AML-193 (cell line): ENCODE results near the gene SSC5D.
"Not testable (repeated sequence)": the region's sequence is repeated elsewhere in the genome, so short reads cannot be mapped to it uniquely, and the experiment has no call there.

Experiments used
- DNase-seq, 2 experiments: peaks; one replicate each; lab custom pipeline; 2025; lab: John Stamatoyannopoulos, UW

SSC5D gene

DNA sequence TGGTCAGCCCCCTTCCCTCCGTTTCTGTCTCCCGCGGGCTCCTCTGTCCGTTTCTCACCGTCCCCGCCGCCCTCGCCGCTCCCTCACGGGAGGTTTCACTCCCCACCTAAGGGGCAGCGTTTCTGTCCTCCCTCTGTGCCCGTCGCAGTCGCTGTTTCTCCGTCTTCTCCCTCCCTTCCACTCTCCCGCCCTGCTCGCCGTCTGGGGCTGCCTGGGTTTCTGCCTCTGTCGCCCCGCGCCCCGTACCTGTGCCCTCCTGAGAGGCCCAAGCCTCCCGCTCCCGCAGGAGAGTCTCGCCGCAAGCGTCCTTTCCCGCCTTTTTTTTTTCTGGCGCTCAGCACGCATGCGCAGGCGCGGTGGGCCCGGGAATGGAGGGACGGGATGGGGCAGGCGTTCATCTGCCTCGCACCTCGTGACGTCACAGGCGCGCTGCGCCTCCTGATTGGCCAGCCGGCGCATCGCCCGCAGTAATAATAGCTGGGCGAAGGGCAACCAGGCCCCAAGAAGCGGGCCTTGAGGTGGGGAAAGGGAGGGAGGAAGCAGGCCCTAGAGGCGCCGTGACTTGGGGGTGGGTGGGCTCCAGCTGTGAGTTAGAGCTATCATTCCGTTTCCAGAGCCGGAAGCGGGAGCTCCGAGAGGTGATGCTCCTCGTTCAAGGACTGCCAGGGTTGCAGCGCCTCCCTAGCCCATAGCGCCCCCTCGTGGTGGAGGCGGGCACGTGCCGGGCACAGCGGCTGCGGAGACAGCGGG lies 15.4 kb downstream of the SSC5D start:
- peak; percentile 53 to 64 for DNase-seq

DNA sequence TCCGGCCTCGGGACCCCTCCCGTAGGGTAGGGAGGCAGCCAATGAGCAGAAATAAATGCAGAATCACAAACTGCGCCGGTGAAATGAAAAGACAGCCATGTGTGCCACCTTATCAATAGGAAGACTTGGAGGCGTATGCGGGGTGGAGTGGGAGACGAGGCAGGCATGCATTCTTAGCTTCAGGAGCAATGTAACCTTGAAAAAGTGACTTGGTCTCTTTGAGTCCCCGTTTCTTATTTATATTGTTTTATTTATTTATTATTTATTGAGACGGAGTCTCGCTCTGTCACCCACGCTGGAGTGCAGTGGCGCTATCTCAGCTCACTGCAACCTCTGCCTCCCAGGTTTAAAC lies 16.0 kb downstream of the SSC5D start:
- no peak for DNase-seq

DNA sequence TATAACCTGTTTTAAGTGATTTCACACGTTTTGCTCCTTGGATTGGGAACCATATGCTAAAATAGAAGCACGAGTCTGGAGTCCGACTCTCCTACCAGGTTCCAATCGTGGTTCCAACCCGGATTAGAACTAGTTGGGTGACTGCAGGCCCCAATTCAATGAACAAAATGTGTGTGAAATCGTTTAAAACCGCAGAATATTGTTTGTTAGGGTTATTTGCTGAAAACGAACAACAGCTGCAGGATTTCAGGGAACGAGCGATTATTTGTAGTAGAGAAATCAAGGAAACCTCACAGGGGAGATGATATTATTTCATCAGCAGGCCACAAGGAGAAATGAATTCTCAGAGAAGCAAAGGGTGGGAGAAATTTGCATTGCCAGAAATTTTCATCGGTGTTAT lies 16.7 kb downstream of the SSC5D start:
- DNase-seq = no peak

DNA sequence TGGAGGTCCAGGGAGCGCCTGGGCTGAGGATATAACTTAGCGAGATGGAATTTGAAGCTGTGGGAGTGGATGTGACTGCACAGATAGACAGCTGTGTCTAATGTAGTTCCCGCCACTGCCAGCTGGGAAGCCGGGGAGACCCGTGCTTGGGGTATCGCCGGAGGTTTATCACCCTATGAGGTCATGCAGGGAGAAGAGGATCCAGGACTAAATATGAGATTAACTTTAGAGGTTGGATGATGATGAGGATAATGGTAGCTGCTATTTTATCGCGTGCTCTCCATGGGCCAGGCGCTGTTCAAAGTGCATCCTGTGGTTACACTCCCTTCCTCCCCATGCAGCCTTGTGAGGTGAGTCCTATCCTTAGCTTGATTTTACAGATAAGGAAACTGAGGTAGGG lies 19.9 kb downstream of the SSC5D start:
- DNase-seq = no peak

DNA sequence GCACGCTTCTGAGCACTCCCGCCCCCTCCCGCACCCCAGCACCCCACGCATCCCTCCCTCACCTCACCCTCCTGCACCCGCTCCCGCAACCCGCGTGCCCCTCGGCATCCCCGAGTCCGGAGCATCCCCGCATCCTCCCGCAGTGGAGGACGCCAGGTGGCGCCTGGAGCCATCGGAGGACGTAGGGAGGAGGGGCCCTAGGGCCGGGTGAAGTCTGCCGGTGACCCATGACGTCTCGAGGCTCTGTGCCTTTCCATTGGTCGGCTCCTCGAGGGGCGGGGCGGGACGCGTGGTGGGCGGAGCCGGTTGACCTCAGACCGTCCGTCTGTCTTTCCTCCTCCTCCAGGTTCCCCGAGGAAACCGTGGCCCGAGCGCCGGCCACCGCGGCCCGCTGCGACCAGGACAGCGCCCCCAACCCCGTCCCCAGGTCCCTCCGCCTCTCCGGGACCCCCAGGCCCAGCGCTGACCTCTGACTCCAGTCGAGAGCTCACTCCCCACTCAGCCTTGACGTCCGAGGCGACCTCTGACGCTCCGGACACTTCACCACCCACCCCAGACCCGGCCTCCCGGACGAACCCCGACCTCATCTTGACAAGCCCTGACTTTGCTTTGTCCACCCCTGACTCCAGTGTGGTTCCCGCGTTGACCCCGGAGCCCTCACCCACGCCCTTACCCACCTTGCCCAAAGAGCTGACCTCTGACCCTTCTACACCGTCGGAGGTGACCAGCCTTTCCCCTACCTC lies 28.8 kb downstream of the SSC5D start:
- DNase-seq = peak; percentile 80 to 82

DNA sequence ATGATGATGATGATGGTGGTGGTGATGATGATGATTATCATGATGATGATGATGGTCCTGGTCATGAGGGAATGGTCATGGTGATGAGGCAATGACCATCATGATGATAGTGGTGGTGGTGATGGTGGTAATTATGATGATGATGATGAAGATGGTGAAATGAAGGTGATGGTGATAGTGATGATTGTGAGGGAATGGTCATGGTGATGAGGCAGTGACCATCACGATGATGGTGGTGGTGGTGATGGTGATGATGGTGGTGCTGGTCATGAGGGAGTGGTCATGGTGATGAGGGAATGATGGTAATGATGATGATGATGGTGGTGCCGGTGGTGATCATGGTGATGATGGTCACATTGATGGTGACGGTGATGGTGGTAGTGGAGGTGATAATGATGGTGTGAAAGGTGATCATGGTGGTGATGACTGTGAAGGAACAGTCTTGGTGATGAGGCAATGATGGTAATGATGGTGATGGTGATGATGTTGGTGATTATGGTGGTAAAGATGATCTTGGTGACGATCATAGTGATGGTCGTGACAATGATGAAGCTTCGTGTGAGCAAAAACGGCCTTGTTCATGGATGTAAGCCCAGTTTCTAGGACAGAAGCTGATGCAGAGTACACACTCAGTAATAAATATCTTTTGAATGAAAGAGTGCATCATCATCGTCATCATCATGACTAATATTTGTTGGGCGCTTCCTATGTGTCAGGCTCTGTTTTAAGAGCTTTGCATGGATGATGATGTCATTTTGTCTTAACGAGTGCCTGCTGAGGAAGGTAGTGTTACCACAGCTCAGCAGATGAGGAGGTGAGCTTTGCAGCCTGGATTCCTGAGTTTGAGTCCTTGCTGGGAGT lies 31.4 kb downstream of the SSC5D start:
- DNase-seq = no peak

DNA sequence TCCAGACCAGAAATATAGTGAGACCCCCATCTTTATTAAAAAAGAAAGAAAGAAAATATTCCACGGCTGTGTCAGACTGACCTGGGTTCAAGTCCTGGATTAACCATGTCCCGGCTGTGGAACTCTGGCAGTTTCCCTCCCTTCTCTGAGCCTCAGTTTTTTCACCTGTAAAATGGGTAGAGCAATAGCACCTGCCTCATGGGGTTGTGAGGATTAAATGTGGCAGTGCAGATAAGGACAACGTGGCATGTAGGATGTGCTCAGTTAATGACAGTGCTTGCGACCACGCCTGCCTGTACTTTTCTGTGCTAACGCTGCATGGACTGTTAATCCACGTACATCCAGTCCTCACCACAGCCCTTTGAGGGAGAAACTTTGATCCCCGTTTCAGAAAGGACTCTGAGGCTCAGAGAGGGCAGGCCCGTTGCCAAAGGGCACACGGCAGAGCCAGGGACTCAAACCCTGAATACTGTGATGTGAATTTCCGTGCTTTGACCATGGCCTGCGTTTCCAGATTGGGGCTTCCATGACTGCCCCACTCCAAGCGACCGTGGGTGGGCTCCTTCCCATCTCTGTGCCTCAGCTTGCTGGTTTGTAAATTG lies 32.6 kb downstream of the SSC5D start:
- no peak for DNase-seq

DNA sequence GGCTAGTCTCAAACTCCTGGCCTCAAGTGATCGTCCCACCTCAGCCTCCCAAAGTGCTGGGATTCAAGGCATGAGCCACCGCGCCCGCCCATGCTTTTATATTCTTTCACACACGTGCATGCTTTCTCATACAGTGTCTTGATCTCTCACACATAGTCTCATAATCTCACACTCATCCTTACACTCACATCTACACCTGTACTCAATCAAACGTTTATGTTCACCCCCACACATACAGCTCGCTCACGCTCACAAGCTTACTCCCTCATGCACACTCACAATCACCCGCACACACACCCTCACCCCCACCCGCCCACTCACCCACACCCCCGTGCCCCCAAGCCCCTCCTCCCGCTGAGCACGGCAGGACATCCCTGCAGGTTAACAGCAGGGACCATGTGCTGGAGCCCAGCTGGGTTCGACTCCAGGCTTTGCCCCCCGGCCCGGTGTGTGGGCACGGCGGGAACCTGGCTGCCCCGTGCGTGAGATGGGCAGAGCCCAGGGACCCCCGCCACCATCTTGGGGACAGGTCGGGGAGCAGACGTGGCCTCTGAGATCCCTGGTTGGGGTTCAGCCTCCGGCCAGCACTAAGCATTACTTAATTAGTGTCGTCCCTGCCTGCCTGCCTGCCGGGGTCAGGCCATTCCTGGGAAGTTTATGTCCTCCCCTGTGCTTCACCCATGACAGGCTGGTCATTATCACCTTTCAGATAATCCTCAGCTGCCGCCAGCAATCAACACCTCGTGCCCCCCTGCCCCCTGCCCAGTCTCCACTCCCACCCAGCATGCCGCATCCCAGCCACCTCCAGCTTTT lies 37.3 kb downstream of the SSC5D start:
- no peak for DNase-seq

DNA sequence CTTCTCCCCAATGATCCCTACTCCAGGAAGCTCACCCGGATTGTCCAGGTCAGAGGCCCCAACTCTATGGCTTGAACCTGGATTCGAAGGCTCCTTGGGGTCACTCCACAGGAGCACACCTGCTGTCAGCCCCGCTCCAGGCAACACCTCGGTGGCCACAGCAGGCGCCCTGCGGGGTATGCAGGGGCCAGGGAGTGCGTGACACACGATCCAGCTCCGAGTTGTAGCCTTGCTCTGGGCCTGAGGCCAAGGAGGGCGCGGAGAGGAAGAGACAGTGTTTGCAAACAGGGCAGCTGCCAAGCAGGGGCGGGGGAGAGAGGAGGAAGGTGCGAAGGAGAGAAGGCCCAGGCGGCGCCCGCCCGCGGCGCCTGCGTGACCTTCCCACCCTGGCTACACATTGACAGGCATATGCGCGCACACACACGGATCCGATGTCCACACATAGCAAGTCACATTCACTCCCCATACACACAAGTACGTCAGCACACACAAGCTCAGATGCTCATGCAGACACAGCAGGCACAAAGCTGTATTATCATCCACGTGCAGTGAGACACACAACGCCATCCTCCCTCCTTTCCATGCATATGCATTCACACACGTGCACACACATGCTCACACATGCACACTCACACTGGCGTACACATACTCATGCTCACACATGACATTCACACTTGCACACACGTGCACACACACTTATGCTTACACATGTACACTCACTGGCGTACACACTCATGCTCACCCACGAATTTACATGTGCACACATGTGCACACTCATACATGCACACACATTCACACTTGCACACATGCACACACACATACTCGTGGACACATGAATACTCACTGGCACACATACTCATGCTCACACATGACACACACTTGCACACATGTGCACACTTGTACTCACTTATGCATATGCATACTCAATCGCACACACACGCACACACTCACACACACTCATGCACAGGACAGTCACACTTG lies 38.3 kb downstream of the SSC5D start:
- no peak for DNase-seq

DNA sequence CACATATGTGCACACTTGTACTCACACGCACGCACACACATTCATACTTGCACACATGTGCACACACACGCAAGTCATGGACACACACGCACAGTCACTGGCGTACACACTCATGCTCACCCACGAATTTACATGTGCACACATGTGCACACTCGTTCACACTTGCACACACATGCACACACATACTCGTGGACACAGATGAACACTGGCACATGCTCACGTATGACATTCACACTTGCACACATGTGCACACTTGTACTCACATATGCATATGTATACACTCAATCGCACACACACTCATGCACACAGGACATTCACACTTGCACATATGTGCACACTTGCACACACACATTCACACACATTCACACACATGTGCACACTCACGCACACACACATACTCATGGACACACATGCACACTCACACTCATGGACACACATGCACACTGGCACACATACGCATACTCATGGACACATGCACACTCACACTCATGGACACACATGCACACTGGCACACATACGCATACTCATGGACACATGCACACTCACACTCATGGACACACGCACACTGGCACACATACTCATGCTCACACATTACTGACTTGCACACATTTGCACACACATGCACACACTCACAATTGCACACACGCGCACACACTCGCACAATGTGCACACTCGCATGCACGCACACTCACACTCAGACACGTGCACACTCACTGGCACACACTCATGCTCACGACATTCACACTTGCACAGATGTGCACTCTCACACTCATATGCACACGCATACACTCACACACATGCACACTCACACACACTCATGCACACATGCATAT lies 39.2 kb downstream of the SSC5D start:
- DNase-seq = no peak

DNA sequence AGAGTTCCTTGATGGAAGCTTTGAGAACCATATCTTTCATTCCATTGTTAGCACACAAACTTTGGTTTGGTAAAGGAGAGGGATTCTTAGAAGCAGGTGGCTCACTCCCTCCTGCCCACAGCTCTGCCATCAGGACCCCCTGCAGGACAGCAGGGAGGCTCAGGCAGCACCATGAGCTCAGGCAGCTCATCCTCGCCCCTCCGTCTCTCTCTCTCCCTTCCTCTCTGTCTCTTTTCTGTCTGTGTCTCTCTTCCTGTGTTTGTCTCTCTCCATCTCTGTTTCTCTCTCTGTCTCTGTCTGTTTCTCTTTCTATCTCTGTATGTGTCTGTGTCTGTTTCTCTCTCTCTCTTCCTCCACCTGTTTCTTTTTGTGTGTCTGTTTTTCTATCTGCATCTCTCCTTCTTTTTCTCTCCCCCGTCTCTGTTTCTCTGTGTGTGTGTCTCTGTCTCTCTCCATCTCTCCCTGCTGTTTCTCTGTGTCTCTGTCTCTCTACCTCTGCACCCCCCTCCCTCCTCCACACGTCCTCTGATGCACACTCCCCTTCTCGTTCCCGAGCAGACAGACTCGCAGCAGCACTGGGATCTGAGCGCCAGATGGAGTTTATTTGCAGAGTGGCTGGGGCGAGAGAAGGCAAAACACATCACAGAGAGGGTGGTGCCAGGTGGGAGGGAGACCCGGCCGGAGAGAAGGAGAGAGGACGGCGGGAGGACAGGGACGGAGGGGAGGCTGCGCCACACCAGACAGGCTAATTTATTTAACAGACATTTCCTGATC lies 40.0 kb downstream of the SSC5D start:
- DNase-seq = no peak

DNA sequence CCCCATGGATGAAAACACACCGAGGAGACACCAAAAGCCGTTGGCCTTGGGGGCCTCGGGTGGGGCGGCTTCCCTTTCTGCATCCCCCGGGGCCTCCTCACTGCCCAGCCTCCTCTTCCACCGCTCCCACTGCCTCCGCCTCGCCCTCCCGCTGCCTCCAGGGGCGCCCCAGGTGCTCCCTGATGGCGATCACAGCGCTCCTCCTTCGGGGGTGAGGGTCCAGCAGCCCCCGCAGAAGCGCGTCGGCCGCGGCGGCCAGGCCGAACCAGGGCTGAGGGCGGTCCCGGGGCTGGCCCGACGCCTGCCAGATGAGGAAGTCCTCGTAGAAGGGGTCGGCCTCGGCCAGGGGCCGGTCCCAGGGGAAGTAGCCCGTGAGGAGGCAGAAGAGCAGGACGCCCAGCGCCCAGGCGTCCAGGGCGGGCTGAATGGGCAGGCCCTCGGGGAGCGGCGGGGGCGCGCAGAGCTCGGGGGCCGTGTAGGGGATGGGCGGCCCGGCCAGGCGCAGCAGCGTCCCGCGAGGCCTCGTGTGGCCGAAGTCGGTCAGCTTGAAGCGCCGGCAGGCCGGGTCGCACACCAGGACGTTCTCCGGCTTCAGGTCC lies 41.5 kb downstream of the SSC5D start:
- no peak for DNase-seq

DNA sequence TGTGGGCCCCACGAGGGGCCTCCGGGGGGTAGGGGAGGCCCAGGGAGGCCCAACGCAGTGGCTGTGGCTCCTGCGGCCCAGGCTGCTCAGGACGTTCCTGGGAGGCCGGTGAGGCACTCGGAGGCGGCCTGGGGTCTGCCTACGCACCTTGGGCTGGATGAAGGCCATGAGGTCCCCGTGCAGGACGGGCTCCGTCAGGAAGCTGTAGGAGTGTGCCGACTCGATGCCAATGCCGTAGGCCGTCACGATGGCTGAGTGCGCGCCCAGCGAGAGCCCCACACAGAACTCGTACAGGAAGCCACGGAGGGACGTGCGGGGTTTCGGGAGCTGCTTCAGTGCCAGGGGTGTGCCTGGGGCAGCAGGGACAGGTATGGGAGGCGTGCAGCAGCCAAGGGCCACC lies 42.8 kb downstream of the SSC5D start:
- DNase-seq = no peak

DNA sequence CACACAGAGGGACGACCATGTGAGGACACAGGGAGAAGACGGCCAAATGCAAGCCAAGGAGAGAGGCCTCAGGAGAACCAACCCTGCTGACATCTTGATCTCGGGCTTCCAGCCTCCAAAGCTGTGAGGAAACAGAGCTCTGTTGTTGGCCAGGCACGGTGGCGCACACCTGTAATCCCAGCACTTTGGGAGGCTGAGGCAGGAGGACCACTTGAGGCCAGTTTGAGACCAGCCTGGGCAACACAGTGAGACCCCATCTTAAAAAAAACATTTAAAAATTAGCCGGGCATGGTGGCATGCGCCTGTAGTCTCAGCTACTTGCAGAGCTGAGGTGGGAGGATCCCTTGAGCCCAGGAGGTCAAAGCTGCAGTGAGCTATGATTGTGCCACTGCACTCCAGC lies 46.0 kb downstream of the SSC5D start:
- DNase-seq = not testable (repeated sequence)

DNA sequence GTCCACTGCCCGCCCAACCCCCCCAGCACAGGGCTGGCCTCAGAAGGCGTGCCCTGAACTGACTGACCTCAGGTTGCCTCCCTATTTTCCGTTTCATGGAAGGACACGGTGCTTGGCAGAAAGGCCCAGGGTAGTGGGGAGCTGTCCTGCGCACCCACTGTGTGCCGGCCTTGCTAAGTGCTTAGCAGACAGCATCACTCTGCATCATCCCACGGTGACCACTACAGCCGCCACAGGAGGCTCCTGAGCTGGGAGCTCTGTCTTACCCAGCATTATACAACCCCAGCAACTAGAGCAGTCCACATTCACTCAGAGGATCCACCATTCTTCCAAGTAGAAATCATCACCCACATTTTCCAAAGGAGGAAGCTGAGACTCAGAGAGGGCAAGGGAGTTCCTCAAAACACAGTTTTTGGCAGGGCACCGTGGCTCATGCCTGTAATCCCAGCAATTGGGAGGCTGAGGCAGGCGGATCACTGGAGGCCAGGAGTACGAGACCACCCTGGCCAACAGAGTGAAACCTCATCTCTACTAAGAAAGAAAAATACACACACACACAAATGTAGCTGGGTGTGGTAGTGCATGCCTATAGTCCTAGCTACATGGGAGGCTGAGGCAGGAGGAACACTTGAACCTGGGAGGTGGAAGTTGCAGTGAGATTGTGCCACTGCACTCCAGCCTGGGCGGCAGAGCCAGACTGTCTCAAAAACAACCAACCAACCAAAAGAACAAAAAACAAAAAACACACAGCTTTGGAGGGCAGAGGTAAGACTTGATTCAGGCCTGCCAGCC lies 47.1 kb downstream of the SSC5D start:
- no peak for DNase-seq

DNA sequence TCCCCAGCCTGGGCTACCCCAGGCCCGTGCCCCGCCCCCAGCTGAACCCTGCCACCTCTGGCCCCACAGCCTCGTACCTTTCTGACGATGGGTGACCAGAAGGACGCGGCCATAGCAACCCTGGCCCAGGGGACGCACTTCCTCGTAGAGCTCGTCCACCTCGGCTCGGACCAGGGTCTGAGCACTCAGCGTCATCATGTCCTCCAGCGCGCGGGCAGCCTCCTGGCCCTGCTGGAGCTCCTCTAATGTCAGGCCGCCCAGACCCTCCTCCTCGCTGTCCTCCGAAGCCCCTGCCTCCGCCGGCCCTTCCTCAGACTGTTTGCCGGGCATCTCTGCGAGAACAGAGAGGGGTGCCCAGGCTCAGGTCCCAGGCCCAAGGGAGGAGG lies 47.7 kb downstream of the SSC5D start:
- no peak for DNase-seq

DNA sequence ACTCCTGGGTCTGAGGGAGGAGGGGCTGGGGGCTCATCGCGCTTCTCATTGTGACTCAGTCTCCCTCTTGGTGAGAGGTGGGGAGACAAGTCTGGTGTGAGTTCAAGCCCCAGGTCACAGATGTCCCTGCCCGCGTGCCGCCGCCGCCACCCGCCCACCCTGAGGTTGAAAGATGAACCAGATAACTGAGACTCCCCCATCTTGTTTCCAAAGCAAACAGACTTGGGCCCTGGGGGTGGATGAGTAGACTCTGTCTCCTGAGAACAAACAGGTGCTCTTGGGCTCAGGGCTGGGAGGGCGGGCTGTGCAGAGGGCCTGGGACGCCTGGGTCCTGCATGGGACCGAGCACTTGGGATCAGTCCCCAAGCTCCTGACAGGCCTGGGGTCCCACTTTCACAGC lies 48.1 kb downstream of the SSC5D start:
- no peak for DNase-seq
